Stimulated activated naive CD4-positive, alpha-beta T cell treated with Interleukin-2 at 50 U/mL for 16 hours (primary cell): ENCODE data around the gene BPIFB2.

Source experiments
- DNase-seq: peaks from one replicate; lab custom pipeline; 2025; lab: John Stamatoyannopoulos, UW

BPIFB2 gene

GRCh38 chr20:33008336-33009213 lies 1.1 kb downstream of the BPIFB2 start:
- no peak for DNase-seq

GRCh38 chr20:33009214-33010132 lies 2.0 kb downstream of the BPIFB2 start:
- no peak for DNase-seq

GRCh38 chr20:33010133-33010504 lies 2.6 kb downstream of the BPIFB2 start:
- no peak for DNase-seq

- DNase-seq, result no peak
These were observed 3.4 kb downstream of the BPIFB2 start for GRCh38 chr20:33010674-33011449.

- no peak for DNase-seq
These were observed 5.1 kb downstream of the BPIFB2 start for GRCh38 chr20:33012327-33013189.

- DNase-seq, result no peak
These were observed 6.3 kb downstream of the BPIFB2 start for GRCh38 chr20:33013701-33014326.

GRCh38 chr20:33014336-33015113 lies 7.0 kb downstream of the BPIFB2 start:
- DNase-seq, result no peak

- no peak for DNase-seq
These were observed 7.6 kb downstream of the BPIFB2 start for GRCh38 chr20:33015114-33015484.

GRCh38 chr20:33015700-33016580 lies 8.4 kb downstream of the BPIFB2 start:
- no peak for DNase-seq

GRCh38 chr20:33016581-33017109 lies 9.1 kb downstream of the BPIFB2 start:
- no peak for DNase-seq

GRCh38 chr20:33017542-33017941 lies 10.0 kb downstream of the BPIFB2 start:
- DNase-seq, result no peak

GRCh38 chr20:33018169-33018931 lies 10.8 kb downstream of the BPIFB2 start:
- DNase-seq, result no peak

- no peak for DNase-seq
These were observed 12.2 kb downstream of the BPIFB2 start for GRCh38 chr20:33019465-33020277.

GRCh38 chr20:33020278-33021161 lies 13.0 kb downstream of the BPIFB2 start:
- no peak for DNase-seq

GRCh38 chr20:33021879-33022278 lies 14.4 kb downstream of the BPIFB2 start:
- DNase-seq, result no peak

GRCh38 chr20:33022289-33022688 lies 14.8 kb downstream of the BPIFB2 start:
- DNase-seq, result no peak
